Ishikawa (cell line): ENCODE measurements around the gene ZNF512.

Experiments used
- CEBPB ChIP-seq: IDR thresholded peaks from 2 replicates; pipeline ENCODE4 v1.6.1; 2012
- CREB1 ChIP-seq: IDR thresholded peaks from 2 replicates; pipeline ENCODE4 v1.6.1; 2012; ENCODE audit warnings: low read depth
- EGR1 ChIP-seq: IDR thresholded peaks from 2 replicates; pipeline ENCODE4 v1.6.1; 2012
- EP300 ChIP-seq: IDR thresholded peaks from 2 replicates; pipeline ENCODE4 v1.6.1; 2012; ENCODE audit warnings: borderline replicate concordance
- FOXM1 ChIP-seq: IDR thresholded peaks from 2 replicates; pipeline ENCODE4 v1.6.1; 2012; ENCODE audit warnings: low read depth, borderline replicate concordance
- MAX ChIP-seq: IDR thresholded peaks from 2 replicates; pipeline ENCODE4 v1.6.1; 2012
- NFIC ChIP-seq: IDR thresholded peaks from 2 replicates; pipeline ENCODE4 v1.6.1; 2012
- RAD21 ChIP-seq: IDR thresholded peaks from 2 replicates; pipeline ENCODE4 v1.6.1; 2012; ENCODE audit warnings: low read depth
- REST ChIP-seq: IDR thresholded peaks from 2 replicates; pipeline ENCODE4 v1.6.1; 2012; ENCODE audit warnings: low read depth, mild to moderate bottlenecking
- TAF1 ChIP-seq: IDR thresholded peaks from 2 replicates; pipeline ENCODE4 v1.6.1; 2012; ENCODE audit warnings: low read depth, mild to moderate bottlenecking
- TCF12 ChIP-seq: IDR thresholded peaks from 2 replicates; pipeline ENCODE4 v1.6.1; 2012; ENCODE audit warnings: low read depth
- TEAD4 ChIP-seq: IDR thresholded peaks from 2 replicates; pipeline ENCODE4 v1.6.1; 2012
- USF1 ChIP-seq: IDR thresholded peaks from 2 replicates; pipeline ENCODE4 v1.6.1; 2012
- YY1 ChIP-seq: IDR thresholded peaks from 2 replicates; pipeline ENCODE4 v1.6.1; 2012; ENCODE audit warnings: low read depth
- ZBTB7A ChIP-seq: IDR thresholded peaks from 2 replicates; pipeline ENCODE4 v1.6.1; 2012; ENCODE audit warnings: low read depth

The ZNF512 gene

GRCh38 chr2:27587025-27587424 lies 4.2 kb downstream of the ZNF512 start:
- no peak for TF ChIP-seq TEAD4
- TF ChIP-seq TAF1 = no peak
- no peak for TF ChIP-seq MAX
- TF ChIP-seq TCF12 = no peak
- TF ChIP-seq EGR1 = no peak
- TF ChIP-seq REST = no peak

DNA sequence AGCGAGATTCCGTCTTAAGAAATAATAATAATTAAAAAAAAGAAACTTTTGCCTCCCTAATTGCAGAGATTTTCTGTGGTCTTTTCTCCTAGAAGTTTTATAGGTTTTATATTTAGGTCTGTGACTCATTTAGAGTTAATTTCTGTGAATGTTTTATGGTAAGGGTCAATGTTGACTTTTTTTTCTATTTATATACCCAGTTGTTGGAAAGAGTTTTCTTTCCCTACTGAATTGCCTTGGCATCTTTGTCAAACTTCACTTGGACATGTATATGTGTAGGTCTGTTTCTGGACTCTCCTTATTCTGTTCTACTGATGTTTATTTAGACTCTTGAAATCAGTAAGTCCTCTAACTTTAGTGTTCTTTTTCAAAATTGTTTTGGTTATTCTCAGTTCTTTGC lies 5.5 kb downstream of the ZNF512 start:
- TF ChIP-seq TEAD4 (no peak), RAD21 (no peak)

DNA sequence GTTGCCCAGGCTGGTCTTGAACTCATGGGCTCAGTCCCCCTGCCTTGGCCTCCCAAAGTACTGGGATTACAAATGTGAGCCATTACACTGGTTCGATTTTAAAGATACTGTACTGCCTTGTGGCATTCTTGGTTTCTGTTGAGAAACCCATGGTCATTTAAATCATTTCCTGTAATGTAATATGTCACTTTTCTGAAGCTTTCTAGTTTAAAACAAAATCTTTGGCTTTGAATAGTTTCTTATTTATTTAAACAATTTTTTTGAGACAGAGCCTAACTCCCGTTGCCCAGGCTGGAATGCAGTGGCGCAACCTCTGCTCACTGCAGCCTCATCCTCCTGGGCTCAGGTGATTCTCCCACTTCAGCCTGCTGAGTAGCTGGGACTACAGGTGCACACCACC lies 8.9 kb downstream of the ZNF512 start:
- TF ChIP-seq CREB1 = no peak
- TF ChIP-seq TCF12 = no peak
- TF ChIP-seq ZBTB7A = no peak
- TF ChIP-seq MAX = no peak
- TF ChIP-seq RAD21 = no peak
- TF ChIP-seq REST = no peak
- no peak for TF ChIP-seq TAF1
- no peak for TF ChIP-seq FOXM1
- no peak for TF ChIP-seq CEBPB
- no peak for TF ChIP-seq YY1
- no peak for TF ChIP-seq EP300
- no peak for TF ChIP-seq NFIC
- TF ChIP-seq EGR1 = no peak
- TF ChIP-seq USF1 = no peak
- no peak for TF ChIP-seq TEAD4

DNA sequence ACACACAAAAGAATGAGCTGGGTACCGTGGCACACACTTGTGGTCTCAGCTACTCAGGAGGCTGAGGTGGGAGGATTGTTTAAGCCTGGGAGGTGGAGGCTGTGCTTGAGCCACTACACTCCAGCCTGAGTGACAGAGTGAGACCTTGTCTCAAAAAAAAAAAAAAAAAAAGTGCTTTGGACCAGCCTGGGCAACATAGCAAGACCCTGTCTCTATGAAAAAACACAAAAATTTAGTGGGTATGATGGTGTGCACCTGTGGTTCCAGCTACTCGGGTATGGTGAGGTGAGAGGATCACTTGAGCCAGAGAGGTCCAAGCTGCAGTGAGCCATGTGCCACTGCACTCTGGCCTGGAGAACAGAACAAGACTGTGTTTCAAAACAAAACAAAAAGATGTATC lies 10.4 kb downstream of the ZNF512 start:
- TF ChIP-seq TCF12 (no peak), USF1 (no peak), NFIC (no peak), EP300 (no peak), EGR1 (no peak), YY1 (no peak)

- TF ChIP-seq CEBPB = no peak
- TF ChIP-seq YY1 = no peak
- no peak for TF ChIP-seq ZBTB7A
Measured at GRCh38 chr2:27596627-27597026, 13.8 kb downstream of the ZNF512 start.

GRCh38 chr2:27606611-27607010 lies 23.8 kb downstream of the ZNF512 start:
- TF ChIP-seq ZBTB7A (no peak), TCF12 (no peak), CREB1 (no peak), TAF1 (no peak), EP300 (no peak), NFIC (no peak)

- TF ChIP-seq CREB1 (no peak), FOXM1 (no peak), TAF1 (no peak), EGR1 (no peak), USF1 (no peak), TEAD4 (no peak), CEBPB (no peak), REST (no peak), EP300 (no peak), MAX (no peak)
Measured at GRCh38 chr2:27613985-27614384, 31.1 kb downstream of the ZNF512 start.
